Suppressor macrophage (primary cell): ENCODE data around the gene DAPK2.
A peak's percentile ranks its signal among the peaks of the same experiment; 100 is the strongest.

Experiments used
- DNase-seq, 4 experiments: peaks; one replicate each; pipeline ENCODE4 v3.0.0-alpha.2; 2020 to 2022

The DAPK2 gene

GRCh38 chr15:63892794-63893441 is 153.4 kb downstream of the DAPK2 start:
- DNase-seq = peak; percentile 91 to 98 (median 94)

- no peak for DNase-seq
These were observed 154.5 kb downstream of the DAPK2 start for GRCh38 chr15:63891768-63892133.

GRCh38 chr15:63891079-63891767 is 155.1 kb downstream of the DAPK2 start:
- DNase-seq = peak; percentile 83 to 92 (median 91)

GRCh38 chr15:63890617-63891016 is 155.7 kb downstream of the DAPK2 start:
- DNase-seq = no peak

- DNase-seq = no peak
These were observed 156.5 kb downstream of the DAPK2 start for GRCh38 chr15:63889831-63890230.

- no peak for DNase-seq
These were observed 157.5 kb downstream of the DAPK2 start for GRCh38 chr15:63888823-63889222.

GRCh38 chr15:63888146-63888545 is 158.1 kb downstream of the DAPK2 start:
- DNase-seq = no peak

- peak; percentile 84 to 90 (median 89) for DNase-seq
These were observed 158.7 kb downstream of the DAPK2 start for GRCh38 chr15:63887630-63888029.

- no peak for DNase-seq
These were observed 161.3 kb downstream of the DAPK2 start for GRCh38 chr15:63884953-63885352.

- peak; percentile 57 to 83 (median 74) for DNase-seq
These were observed 164.9 kb downstream of the DAPK2 start for GRCh38 chr15:63881431-63881830.

GRCh38 chr15:63880744-63881143 is 165.5 kb downstream of the DAPK2 start:
- DNase-seq = peak; percentile 51 to 78 (median 71)

GRCh38 chr15:63879995-63880394 is 166.3 kb downstream of the DAPK2 start:
- no peak for DNase-seq

GRCh38 chr15:63879211-63879610 is 167.1 kb downstream of the DAPK2 start:
- DNase-seq = no peak

- no peak for DNase-seq
These were observed 168.5 kb downstream of the DAPK2 start for GRCh38 chr15:63877713-63878271.

- DNase-seq = peak in 1 of 4 experiments; percentile 26
These were observed 170.1 kb downstream of the DAPK2 start for GRCh38 chr15:63876085-63876662.

- no peak for DNase-seq
These were observed 171.7 kb downstream of the DAPK2 start for GRCh38 chr15:63874616-63875015.

- no peak for DNase-seq
These were observed 173.3 kb downstream of the DAPK2 start for GRCh38 chr15:63872759-63873510.

GRCh38 chr15:63870487-63871209 is 175.6 kb downstream of the DAPK2 start:
- DNase-seq = peak; percentile 52 to 70 (median 66)

GRCh38 chr15:63870043-63870394 is 176.3 kb downstream of the DAPK2 start:
- peak in 1 of 4 experiments; percentile 51 for DNase-seq

- no peak for DNase-seq
These were observed 176.8 kb downstream of the DAPK2 start for GRCh38 chr15:63869371-63870042.

- DNase-seq = no peak
These were observed 182.1 kb downstream of the DAPK2 start for GRCh38 chr15:63864186-63864585.
